SK-N-SH (cell line): ENCODE measurements around the gene VTCN1. TPM values are rescaled to one million over a fixed set of nuclear protein-coding genes. Genes with fewer than 3 reads are reported as not detected.

Experiments used
- CTCF ChIA-PET: fragments of 300-600, 350-600 bp; formaldehyde crosslinking; extraction: SDS; loops from one replicate; lab custom pipeline; 2021; lab: Yijun Ruan, JAX
- POLR2A ChIA-PET: fragments of 350-600 bp; sonication (Branson Sonifier 250); formaldehyde crosslinking; extraction: SDS; loops from one replicate; lab custom pipeline; 2020; ENCODE audit warnings: antibody characterized with exemption, inconsistent platforms; lab: Yijun Ruan, JAX
- DNase-seq: peaks from one replicate; pipeline ENCODE4 v3.0.0; 2012
- H2AFZ ChIP-seq: fragments of 200-600 bp; sonication (generic); 2 replicates; pipeline ENCODE4 v1.8.1; 2016; ENCODE audit warnings: antibody characterized with exemption, mild to moderate bottlenecking, low read depth
- H3F3A ChIP-seq: fragments of 200-600 bp; sonication (generic); replicated peaks from 2 replicates; pipeline ENCODE3; 2016; ENCODE audit warnings: antibody characterized with exemption, mild to moderate bottlenecking; ENCODE audit not compliant: insufficient read depth
- H3K27ac ChIP-seq, 2 experiments: fragments of 200-500 bp in 1 of 2; fragments of 200-600 bp in 1 of 2; sonication (Bioruptor generic) in 1 of 2; sonication (generic), shearing (Covaris generic) in 1 of 2; 2 replicates each; pipeline versions ENCODE4 v1.5.1 to v1.6.1; 2014 to 2016; ENCODE audit warnings: low read depth in 2 of 2, inconsistent platforms in 1 of 2, low read length in 1 of 2, mild to moderate bottlenecking in 1 of 2, mixed read lengths in 1 of 2
- H3K27me3 ChIP-seq: fragments of 200-600 bp; sonication (generic), shearing (Covaris generic); 2 replicates; pipeline ENCODE4 v1.6.1; 2016; ENCODE audit warnings: mixed run types; ENCODE audit not compliant: insufficient read depth
- H3K36me3 ChIP-seq, 2 experiments: fragments of 200-500 bp in 1 of 2; fragments of 200-600 bp in 1 of 2; sonication (Bioruptor generic) in 1 of 2; sonication (generic) in 1 of 2; replicated peaks in 1 of 2; 2 replicates each; pipeline versions ENCODE3 to v1.5.1; 2014 to 2016; ENCODE audit warnings: low read length in 1 of 2, mild to moderate bottlenecking in 1 of 2; ENCODE audit not compliant: insufficient read depth in 2 of 2, control insufficient read depth in 1 of 2
- H3K4me1 ChIP-seq, 2 experiments: fragments of 200-500 bp in 1 of 2; fragments of 200-600 bp in 1 of 2; sonication (Bioruptor generic) in 1 of 2; sonication (generic), shearing (Covaris generic) in 1 of 2; 2 replicates each; pipeline versions ENCODE4 v1.5.1 to v1.6.1; 2014 to 2016; ENCODE audit warnings: low read depth in 1 of 2, low read length in 1 of 2, mixed run types in 1 of 2; ENCODE audit not compliant: insufficient read depth in 2 of 2, control insufficient read depth in 1 of 2
- H3K4me2 ChIP-seq: fragments of 200-600 bp; sonication (generic), shearing (Covaris generic); 2 replicates; pipeline ENCODE4 v1.6.1; 2017; ENCODE audit warnings: mixed run types
- H3K4me3 ChIP-seq, 2 experiments: fragments of 200-500 bp in 1 of 2; fragments of 200-600 bp in 1 of 2; sonication (Bioruptor generic) in 1 of 2; sonication (generic), shearing (Covaris generic) in 1 of 2; 2 replicates each; pipeline versions ENCODE4 v1.5.1 to v1.8.1; 2014 to 2016; ENCODE audit warnings: low read depth in 2 of 2, inconsistent platforms in 1 of 2, low read length in 1 of 2, mild to moderate bottlenecking in 1 of 2, mixed read lengths in 1 of 2, moderate library complexity in 1 of 2
- H3K79me2 ChIP-seq: fragments of 200-600 bp; sonication (generic); 2 replicates; pipeline ENCODE4 v1.8.1; 2017; ENCODE audit warnings: mild to moderate bottlenecking; ENCODE audit not compliant: insufficient read depth
- H3K9ac ChIP-seq: fragments of 200-600 bp; sonication (generic); 2 replicates; pipeline ENCODE4 v1.6.1; 2017; ENCODE audit warnings: mixed run types
- H3K9me2 ChIP-seq: fragments of 200-600 bp; sonication (generic); 2 replicates; pipeline ENCODE4 v1.6.1; 2017; ENCODE audit warnings: mixed run types
- H3K9me3 ChIP-seq: fragments of 200-600 bp; sonication (generic); 2 replicates; pipeline ENCODE4 v1.6.1; 2017; ENCODE audit warnings: mixed run types, mild to moderate bottlenecking, moderate library complexity
- H4K20me1 ChIP-seq: fragments of 200-600 bp; sonication (generic); 2 replicates; pipeline ENCODE4 v1.6.1; 2017; ENCODE audit warnings: mild to moderate bottlenecking, mixed run types; ENCODE audit not compliant: insufficient read depth
- CHD2 ChIP-seq: fragments of 150-350 bp; IDR thresholded peaks from 2 replicates; pipeline ENCODE4 v1.6.1; 2018; ENCODE audit warnings: low read length; ENCODE audit not compliant: partially characterized antibody
- ELF1 ChIP-seq: IDR thresholded peaks from 2 replicates; pipeline ENCODE4 v1.4.0; 2012
- EP300 ChIP-seq, 2 experiments: IDR thresholded peaks; 2 replicates each; pipeline versions ENCODE4 v1.4.0 to v1.6.1; 2012; ENCODE audit warnings: borderline replicate concordance in 1 of 2, low read depth in 1 of 2, low read length in 1 of 2
- EZH2phosphoT487 ChIP-seq: fragments of 200-600 bp; sonication (generic); IDR thresholded peaks from 2 replicates; pipeline ENCODE4 v1.6.1; 2017; ENCODE audit warnings: low read depth, mixed run types, mild to moderate bottlenecking, antibody characterized with exemption, moderate library complexity, borderline replicate concordance
- FOXJ3 ChIP-seq: sonication (generic); formaldehyde crosslinking; IDR thresholded peaks from 2 replicates; pipeline ENCODE4 v1.5.1; 2020; ENCODE audit warnings: mild to moderate bottlenecking, missing genetic modification reagents
- FOXM1 ChIP-seq: IDR thresholded peaks from 2 replicates; pipeline ENCODE4 v1.4.0; 2012; ENCODE audit warnings: low read depth, mild to moderate bottlenecking
- GABPA ChIP-seq: IDR thresholded peaks from 2 replicates; pipeline ENCODE4 v1.4.0; 2012; ENCODE audit warnings: low read depth, mild to moderate bottlenecking
- IRF3 ChIP-seq: fragments of 150-350 bp; IDR thresholded peaks from 2 replicates; pipeline ENCODE4 v1.6.1; 2016; ENCODE audit warnings: mild to moderate bottlenecking, low read depth, low read length
- JUND ChIP-seq: IDR thresholded peaks from 2 replicates; pipeline ENCODE4 v1.4.0; 2012
- MEF2A ChIP-seq: IDR thresholded peaks from 2 replicates; pipeline ENCODE4 v1.4.0; 2012; ENCODE audit warnings: low read depth, borderline replicate concordance
- NFIC ChIP-seq: IDR thresholded peaks from 2 replicates; pipeline ENCODE4 v1.4.0; 2012; ENCODE audit warnings: borderline replicate concordance
- NRF1 ChIP-seq: IDR thresholded peaks from 2 replicates; pipeline ENCODE4 v1.6.1; 2012; ENCODE audit warnings: low read depth, mild to moderate bottlenecking, low read length
- RAD21 ChIP-seq: IDR thresholded peaks from 2 replicates; pipeline ENCODE4 v1.6.1; 2012; ENCODE audit warnings: mild to moderate bottlenecking, low read length
- REST ChIP-seq: IDR thresholded peaks from 2 replicates; pipeline ENCODE4 v1.6.1; 2012; ENCODE audit warnings: mild to moderate bottlenecking, low read depth, low read length, moderate library complexity
- RXRA ChIP-seq: IDR thresholded peaks from 2 replicates; pipeline ENCODE4 v1.4.0; 2012; ENCODE audit warnings: low read depth, mild to moderate bottlenecking, borderline replicate concordance
- SIN3A ChIP-seq: IDR thresholded peaks from 2 replicates; pipeline ENCODE4 v1.6.1; 2012; ENCODE audit warnings: low read depth, mild to moderate bottlenecking, low read length, moderate library complexity, borderline replicate concordance
- SMC3 ChIP-seq: IDR thresholded peaks from 2 replicates; pipeline ENCODE4 v1.6.1; 2012; ENCODE audit warnings: low read depth, low read length, improper control_type of control experiment
- TAF1 ChIP-seq: IDR thresholded peaks from 2 replicates; pipeline ENCODE4 v1.6.1; 2012; ENCODE audit warnings: low read depth, mild to moderate bottlenecking, low read length, moderate library complexity, borderline replicate concordance
- TEAD4 ChIP-seq: IDR thresholded peaks from 2 replicates; pipeline ENCODE4 v1.4.0; 2012; ENCODE audit warnings: mild to moderate bottlenecking, borderline replicate concordance; ENCODE audit not compliant: insufficient read depth
- USF1 ChIP-seq: IDR thresholded peaks from 2 replicates; pipeline ENCODE4 v1.4.0; 2012; ENCODE audit warnings: low read depth, borderline replicate concordance
- ZBTB33 ChIP-seq: IDR thresholded peaks from 2 replicates; pipeline ENCODE4 v1.4.0; 2012; ENCODE audit warnings: low read depth, borderline replicate concordance
- WGBS: methylation state at CpG from one replicate; pipeline ENCODE4 v1.1.6; 2017; ENCODE audit warnings: low lambda C conversion rate; 5-methylcytosine and 5-hydroxymethylcytosine counted together
- polyA plus RNA-seq, 3 experiments: library from polyadenylated mRNA; depleted of rRNA; stranded (reverse); fragments of >200 nt; gene quantifications; 2 replicates each; pipeline ENCODE4 v1.2.3, GENCODE V29; 2012

VTCN1 gene
- polyA plus RNA-seq, 1 of the 3 experiments (the other 2 are of a cell fraction) = not detected

GRCh38 chr1:117138106-117138505 is 72.6 kb downstream of the VTCN1 start:
- CTCF ChIA-PET = interaction anchor here (1.0 to 2.9 kb wide), 3 partner anchors 9 to 224 kb away, joined by 3 to 14 read pairs (median 14); no protein-coding TSS in a partner anchor
- H3K4me2 ChIP-seq = no peak overlapping the region
- 90% methylated on average over 3 of the region's 3 CpGs for WGBS
- H3K9me2 ChIP-seq = no peaks in the 10 kb centered on the region
- H3K4me1 ChIP-seq = peaks cover 2 to 8% of the 10 kb centered on the region in 2 experiments; a peak in 2 of 4 replicates
- no peaks in the 10 kb centered on the region for H4K20me1 ChIP-seq
- DNase-seq = no peak
- H3K9me3 ChIP-seq = no peaks in the 10 kb centered on the region
- H3K27me3 ChIP-seq = no peaks in the 10 kb centered on the region
- no peaks in the 10 kb centered on the region for H3K79me2 ChIP-seq
- peaks cover 7% of the 10 kb centered on the region for H3F3A ChIP-seq
- H3K9ac ChIP-seq = no peak overlapping the region
- TF ChIP-seq FOXJ3 (CRISPR knock-in tag) (no peak), USF1 (no peak), RXRA (no peak), TEAD4 (no peak), TAF1 (no peak)
- H2AFZ ChIP-seq = no peak overlapping the region
- H3K27ac ChIP-seq = no peak overlapping the region
- no peak overlapping the region for H3K4me3 ChIP-seq
- POLR2A ChIA-PET = no interaction called here
- no peaks in the 10 kb centered on the region for H3K36me3 ChIP-seq

- Histone ChIP-seq H2AFZ (no peak overlapping the region), H3K4me1 (peaks cover under 1 to 1% of the 10 kb centered on the region in 2 experiments; a peak in 2 of 4 replicates), H3K27ac (no peak overlapping the region), H3F3A (no peaks in the 10 kb centered on the region), H3K4me2 (no peak overlapping the region), H3K36me3 (no peaks in the 10 kb centered on the region), H4K20me1 (no peaks in the 10 kb centered on the region), H3K79me2 (no peaks in the 10 kb centered on the region), H3K9ac (no peak overlapping the region), H3K9me3 (no peaks in the 10 kb centered on the region), H3K27me3 (no peaks in the 10 kb centered on the region), H3K9me2 (no peaks in the 10 kb centered on the region), H3K4me3 (no peak overlapping the region)
- 73% methylated on average over 3 of the region's 3 CpGs for WGBS
- ChIA-PET POLR2A (no interaction called here), CTCF (interaction anchor here (0.8 to 2.9 kb wide), 5 partner anchors 9 to 400 kb away, joined by 3 to 14 read pairs (median 3); no protein-coding TSS in a partner anchor)
- TF ChIP-seq EZH2phosphoT487 = no peak
- TF ChIP-seq RXRA = no peak
- TF ChIP-seq ELF1 = no peak
- no peak for TF ChIP-seq NRF1
- TF ChIP-seq FOXM1 = no peak
- no peak for TF ChIP-seq GABPA
- no peak for TF ChIP-seq NFIC
- no peak for TF ChIP-seq ZBTB33
- no peak for TF ChIP-seq SIN3A
- TF ChIP-seq SMC3 = no peak
- TF ChIP-seq RAD21 = no peak
- no peak for TF ChIP-seq JUND
- TF ChIP-seq IRF3 = no peak
- TF ChIP-seq REST = no peak
- no peak for TF ChIP-seq EP300 (IDR thresholded peaks at IDR 0.05; ENCODE audit: borderline replicate concordance in 1 of 2, low read depth in 1 of 2, low read length in 1 of 2)
- no peak for TF ChIP-seq MEF2A
- TF ChIP-seq CHD2 = no peak
- DNase-seq = no peak
Measured at GRCh38 chr1:117137281-117137855, 73.4 kb downstream of the VTCN1 start.
